Activated CD4-positive, alpha-beta T cell treated with anti-CD3 and anti-CD28 coated beads, Interleukin-2, amount 50 U/mL, for 24 hours (primary cell): ENCODE data around the gene PPP4R3B.

ENCODE experiments used
- DNase-seq, 2 donors: peaks; one replicate each; pipeline ENCODE4 v3.0.0-alpha.2; 2020; ENCODE audit warnings: low read depth in 1 of 2, low spot score in 1 of 2

Gene PPP4R3B

GRCh38 chr2:55617175-55618024 lies at the start of gene PPP4R3B:
Gene PPP4R3B (minus strand): TSS chr2:55617622. CDS start chr2:55617285, 337 bp downstream.
- peak; percentile 92 to 98 for DNase-seq

- DNase-seq, result no peak
These were observed 35.8 kb upstream of the PPP4R3B start for GRCh38 chr2:55653255-55653654.

- no peak for DNase-seq
These were observed 31.8 kb upstream of the PPP4R3B start for GRCh38 chr2:55649211-55649610.

GRCh38 chr2:55636831-55637230 lies 19.4 kb upstream of the PPP4R3B start:
- DNase-seq, result no peak

- DNase-seq, result no peak
These were observed 11.5 kb upstream of the PPP4R3B start for GRCh38 chr2:55628931-55629330.

GRCh38 chr2:55627915-55628314 lies 10.5 kb upstream of the PPP4R3B start:
- no peak for DNase-seq

- DNase-seq, result no peak
These were observed 4.4 kb upstream of the PPP4R3B start for GRCh38 chr2:55621802-55622201.

GRCh38 chr2:55620123-55620779 lies 2.8 kb upstream of the PPP4R3B start:
- DNase-seq, result no peak

- DNase-seq, result peak; percentile 12 to 42
These were observed 1.0 kb upstream of the PPP4R3B start for GRCh38 chr2:55618275-55619055.

- DNase-seq, result no peak
These were observed 528 bp upstream of the PPP4R3B start for GRCh38 chr2:55618025-55618274.

GRCh38 chr2:55616551-55617174 lies 759 bp downstream of the PPP4R3B start:
- peak in 1 of 2 donors; percentile 21 for DNase-seq

GRCh38 chr2:55611997-55612396 lies 5.4 kb downstream of the PPP4R3B start:
- DNase-seq, result no peak

- no peak for DNase-seq
These were observed 6.3 kb downstream of the PPP4R3B start for GRCh38 chr2:55610954-55611743.

- DNase-seq, result no peak
These were observed 7.4 kb downstream of the PPP4R3B start for GRCh38 chr2:55609938-55610578.

- no peak for DNase-seq
These were observed 8.1 kb downstream of the PPP4R3B start for GRCh38 chr2:55609193-55609794.

- DNase-seq, result no peak
These were observed 9.7 kb downstream of the PPP4R3B start for GRCh38 chr2:55607717-55608116.

- DNase-seq, result no peak
These were observed 13.3 kb downstream of the PPP4R3B start for GRCh38 chr2:55604027-55604565.

GRCh38 chr2:55601849-55602248 lies 15.6 kb downstream of the PPP4R3B start:
- no peak for DNase-seq

GRCh38 chr2:55598056-55598795 lies 19.2 kb downstream of the PPP4R3B start:
- DNase-seq, result no peak
